Measurements from ENCODE around the gene KLHL20.
"Not testable (repeated sequence)": the region's sequence is repeated elsewhere in the genome, so short reads cannot be mapped to it uniquely, and the experiment has no call there.

The KLHL20 gene

GRCh38 chr1:173753830-173754229 lies 39.0 kb downstream of the KLHL20 start:
- no peak for DNase-seq (ENCODE audit: low read depth in 2 of 2)

GRCh38 chr1:173757666-173758065 lies 42.9 kb downstream of the KLHL20 start:
- no peak for DNase-seq (ENCODE audit: low read depth in 2 of 2)

- DNase-seq (ENCODE audit: low read depth in 2 of 2), result no peak
Observed at GRCh38 chr1:173758110-173758509, 43.3 kb downstream of the KLHL20 start.

DNA sequence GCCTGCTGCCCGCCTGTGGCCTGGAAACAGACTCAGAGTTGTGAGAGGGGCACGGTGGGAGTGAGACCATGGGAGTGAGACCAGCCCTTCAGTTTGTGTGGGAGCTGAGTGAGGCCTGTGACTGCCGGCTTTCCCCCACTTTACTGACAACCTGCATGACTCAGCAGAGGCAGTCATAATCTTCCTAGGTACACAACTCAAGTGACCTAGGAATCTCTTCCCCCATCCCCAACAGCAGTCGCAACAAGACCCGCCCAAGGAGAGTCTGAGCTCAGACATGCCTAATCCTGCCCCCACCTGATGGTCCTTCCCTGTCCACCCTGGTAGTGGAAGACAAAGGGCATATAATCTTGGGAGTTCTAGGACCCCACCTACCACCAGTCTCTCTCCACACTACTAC lies 44.2 kb downstream of the KLHL20 start:
- no peak for DNase-seq (ENCODE audit: low read depth in 2 of 2)

DNA sequence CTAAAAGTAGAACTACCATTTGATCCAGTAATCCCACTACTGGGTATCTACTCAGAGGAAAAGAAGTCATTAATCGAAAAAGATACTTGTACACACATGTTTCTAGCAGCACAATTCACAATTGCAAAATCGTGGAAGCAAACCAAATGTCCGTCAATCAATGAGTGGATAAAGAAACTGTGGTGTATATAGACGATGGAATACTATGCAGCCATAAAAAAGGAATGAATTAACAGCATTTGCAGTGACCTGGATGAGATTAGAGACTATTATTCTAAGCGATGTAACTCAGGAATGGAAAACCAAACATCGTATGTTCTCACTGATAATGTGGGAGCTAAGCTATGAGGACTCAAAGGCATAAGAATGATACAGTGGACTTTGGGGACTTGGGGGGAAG lies 49.5 kb downstream of the KLHL20 start:
- DNase-seq (ENCODE audit: low read depth in 2 of 2), result not testable (repeated sequence)

DNA sequence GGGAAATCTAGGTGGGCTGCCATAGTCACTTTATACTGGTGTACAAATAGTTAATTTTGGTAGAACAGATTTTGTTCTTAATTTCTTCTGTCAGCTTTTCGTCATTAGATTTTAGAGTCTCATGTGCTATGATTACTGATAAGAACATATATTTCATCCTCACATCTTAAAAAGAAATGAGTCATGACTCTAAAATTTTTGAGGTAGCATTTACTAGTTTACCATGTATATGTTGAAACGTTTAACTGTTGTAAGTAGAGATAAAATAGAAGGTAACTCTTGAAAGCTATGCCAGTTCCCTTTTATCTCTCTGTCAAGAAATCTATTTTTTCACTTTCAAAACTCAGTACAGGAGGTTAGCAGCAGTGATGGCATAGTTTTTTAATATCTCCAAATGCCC lies 53.4 kb downstream of the KLHL20 start:
- DNase-seq (ENCODE audit: low read depth in 2 of 2), result no peak

GRCh38 chr1:173768827-173769226 lies 54.0 kb downstream of the KLHL20 start:
- DNase-seq (ENCODE audit: low read depth in 2 of 2), result no peak

- DNase-seq (ENCODE audit: low read depth in 2 of 2), result peak in 1 of 2 donors; percentile 7
Observed at GRCh38 chr1:173770330-173770729, 55.5 kb downstream of the KLHL20 start.

DNA sequence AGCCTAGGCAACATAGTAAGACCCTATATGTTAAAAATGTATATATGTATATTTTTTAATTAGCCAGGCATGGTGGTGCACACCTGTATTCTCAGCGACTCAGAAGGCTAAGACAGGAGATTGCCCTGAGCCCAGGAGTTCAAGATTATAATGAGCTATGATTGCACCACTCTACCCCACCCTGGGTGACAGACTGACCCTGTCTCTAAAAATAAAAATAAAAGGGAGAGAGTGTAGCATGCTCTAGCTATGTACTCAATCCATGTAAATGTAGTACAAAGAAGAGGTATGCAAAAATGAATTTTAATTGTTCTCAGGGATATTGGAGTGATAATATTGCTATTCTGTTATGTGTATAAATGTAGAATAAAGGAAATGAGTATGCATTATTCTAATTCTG lies 56.8 kb downstream of the KLHL20 start:
- no peak for DNase-seq (ENCODE audit: low read depth in 2 of 2)

DNA sequence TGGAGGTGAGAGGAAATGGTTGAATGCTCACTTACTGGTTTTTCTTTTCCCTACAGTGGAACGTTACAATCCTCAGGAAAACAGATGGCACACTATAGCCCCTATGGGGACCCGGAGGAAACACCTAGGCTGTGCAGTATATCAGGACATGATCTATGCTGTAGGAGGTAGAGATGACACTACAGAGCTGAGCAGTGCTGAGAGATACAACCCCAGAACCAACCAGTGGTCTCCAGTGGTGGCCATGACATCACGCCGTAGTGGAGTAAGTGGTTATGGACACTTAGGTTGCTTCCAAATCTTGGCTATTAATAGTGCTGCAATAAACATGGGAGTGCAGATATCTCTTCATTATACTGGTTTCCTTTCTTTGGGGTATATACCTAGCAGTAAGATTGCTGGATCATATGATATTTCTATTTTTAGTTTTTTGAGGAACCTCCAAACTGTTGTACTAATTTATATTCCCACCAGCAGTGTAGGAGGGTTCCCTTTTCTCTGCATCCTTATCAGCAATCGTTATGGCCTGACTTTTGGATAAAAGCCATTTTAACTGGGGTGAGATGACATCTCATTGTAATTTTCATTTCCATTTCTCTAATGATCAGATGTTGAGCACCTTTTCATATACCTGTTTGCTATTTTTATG lies 60.9 kb downstream of the KLHL20 start:
- DNase-seq (ENCODE audit: low read depth in 2 of 2), result no peak

- no peak for DNase-seq (ENCODE audit: low read depth in 2 of 2)
Observed at GRCh38 chr1:173779936-173780335, 65.2 kb downstream of the KLHL20 start.

DNA sequence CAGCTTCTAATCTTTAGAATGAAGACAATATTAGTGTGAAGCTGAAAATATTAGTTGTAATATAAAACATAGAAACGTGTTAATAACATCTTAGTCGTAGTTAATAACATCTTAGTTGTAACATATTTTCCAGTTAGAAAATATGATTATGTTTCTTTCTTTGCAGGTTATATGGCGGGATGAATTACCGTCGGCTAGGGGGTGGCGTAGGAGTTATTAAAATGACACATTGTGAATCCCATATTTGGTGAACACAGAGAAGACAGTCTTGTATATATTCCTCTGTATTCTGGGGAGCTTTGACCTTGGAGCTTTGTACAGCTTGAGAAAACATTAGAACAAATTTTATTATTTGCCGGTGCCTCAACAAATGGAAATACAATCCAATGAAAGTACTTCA lies 70.2 kb downstream of the KLHL20 start:
- no peak for DNase-seq (ENCODE audit: low read depth in 2 of 2)

DNA sequence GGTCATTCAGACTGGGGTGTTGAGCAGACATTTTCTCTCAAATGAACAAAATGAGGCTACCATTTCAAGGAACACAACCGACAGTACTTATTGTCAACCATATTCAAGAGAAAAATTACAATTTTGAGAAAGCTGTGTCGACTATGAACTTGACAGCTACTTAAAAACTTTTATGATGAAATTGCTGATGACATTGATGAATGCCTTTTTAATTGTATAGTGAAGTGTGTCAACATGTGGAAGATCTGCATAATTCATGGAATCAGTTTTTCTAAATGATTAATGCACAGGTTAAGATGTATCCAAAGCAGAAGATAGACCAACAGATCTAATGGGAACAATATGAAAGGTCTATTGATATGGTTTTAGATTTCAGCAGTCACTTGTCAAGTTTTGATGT lies 75.1 kb downstream of the KLHL20 start:
- no peak for DNase-seq (ENCODE audit: low read depth in 2 of 2)

DNA sequence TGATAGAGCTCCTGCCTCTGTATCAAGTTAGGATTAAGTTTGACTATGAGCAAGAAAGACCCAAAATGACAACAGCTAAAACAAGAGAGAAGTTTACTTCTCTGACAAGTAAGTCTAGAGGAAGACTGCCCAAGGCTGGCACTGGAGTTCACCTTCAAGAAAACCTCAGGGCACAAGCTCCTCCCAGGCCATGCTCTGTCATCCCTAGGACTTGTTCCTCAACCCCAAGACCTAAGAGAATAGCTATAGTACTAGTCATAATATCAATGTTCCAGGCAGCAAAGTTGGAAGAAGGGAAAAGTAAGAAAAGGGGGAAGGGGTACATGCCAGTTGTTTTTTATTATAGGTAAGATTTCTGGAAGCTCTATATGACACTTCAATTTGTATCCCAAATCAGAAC lies 83.3 kb downstream of the KLHL20 start:
- no peak for DNase-seq (ENCODE audit: low read depth in 2 of 2)

DNA sequence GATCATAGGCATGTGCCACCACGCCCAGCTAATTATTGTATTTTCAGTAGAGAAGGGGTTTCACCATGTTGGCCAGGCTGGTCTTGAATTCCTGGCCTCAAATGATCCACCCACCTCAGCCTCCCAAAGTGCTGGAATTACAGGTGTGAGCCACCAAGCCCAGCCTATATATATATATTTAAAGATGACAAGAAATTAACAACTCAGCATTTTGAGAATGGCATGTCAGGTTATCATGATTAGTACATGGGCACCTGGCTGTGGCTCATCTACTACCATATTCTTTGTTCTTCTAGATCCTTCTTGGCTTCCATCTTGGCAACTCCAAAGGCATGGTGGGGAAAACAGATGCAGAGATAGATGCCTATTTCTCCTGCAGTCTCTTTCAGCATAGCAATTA lies 85.2 kb downstream of the KLHL20 start:
- DNase-seq (ENCODE audit: low read depth in 2 of 2), result not testable (repeated sequence)

GRCh38 chr1:173802961-173803360 lies 88.2 kb downstream of the KLHL20 start:
- no peak for DNase-seq (ENCODE audit: low read depth in 2 of 2)

- not testable (repeated sequence) for DNase-seq (ENCODE audit: low read depth in 2 of 2)
Observed at GRCh38 chr1:173813654-173814053, 98.9 kb downstream of the KLHL20 start.

DNA sequence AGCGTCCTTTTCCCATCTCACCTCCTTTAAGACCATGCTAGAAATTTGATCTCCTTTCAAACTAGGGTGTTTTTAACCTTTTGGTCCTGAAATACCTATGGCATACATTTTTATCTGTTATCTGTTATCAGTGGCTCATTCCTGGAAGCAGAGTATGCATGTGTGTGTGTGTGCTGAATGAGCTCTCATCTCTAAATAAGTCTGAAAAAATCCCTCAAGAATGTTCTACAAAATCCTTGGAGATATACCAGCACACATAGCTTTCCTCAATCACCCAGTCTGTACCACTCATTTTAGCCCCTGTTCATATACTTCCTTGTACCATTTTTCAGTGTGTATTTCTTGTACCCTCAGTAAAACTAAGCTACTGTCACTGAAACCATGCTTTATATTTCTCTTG lies 103.7 kb downstream of the KLHL20 start:
- DNase-seq (ENCODE audit: low read depth in 2 of 2), result no peak

GRCh38 chr1:173821680-173822079 lies 106.9 kb downstream of the KLHL20 start:
- DNase-seq (ENCODE audit: low read depth in 2 of 2), result no peak

DNA sequence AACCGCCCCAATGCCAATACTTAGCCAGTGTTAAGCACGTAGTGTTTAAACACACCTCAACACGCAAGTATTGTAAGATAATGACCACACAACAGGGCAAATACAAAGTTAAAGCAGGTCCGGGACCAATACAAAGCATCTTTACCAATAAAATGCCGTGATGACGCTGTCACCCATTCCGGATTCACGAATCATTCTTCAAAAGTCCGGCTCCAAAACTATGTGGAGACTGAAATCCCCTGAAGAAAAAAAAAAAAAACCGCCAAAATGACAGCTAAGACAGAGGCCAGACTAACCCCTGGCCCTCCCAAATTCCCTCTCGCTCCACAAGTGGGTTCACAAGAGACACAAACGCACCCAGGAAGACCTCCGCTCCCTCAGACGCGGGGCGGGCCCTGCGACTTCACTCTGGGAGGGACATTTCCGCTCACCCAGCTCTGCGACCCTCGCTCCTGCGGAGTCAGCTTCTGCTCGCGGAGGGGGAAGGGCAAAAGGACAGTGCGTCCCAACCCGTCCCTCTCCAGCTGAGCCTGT lies 109.1 kb downstream of the KLHL20 start:
- no peak for DNase-seq (ENCODE audit: low read depth in 2 of 2)

- DNase-seq (ENCODE audit: low read depth in 2 of 2), result peak; percentile 77 to 86
Observed at GRCh38 chr1:173824315-173825081, 109.7 kb downstream of the KLHL20 start, which contains the start of the genes CENPL and DARS2. Gene CENPL, minus strand, starts transcription at chr1:173824883. Its CDS starts 13,584 bp downstream, at chr1:173811299. Gene DARS2, plus strand, starts transcription at chr1:173824673. Its CDS starts 557 bp downstream, at chr1:173825230.

DNA sequence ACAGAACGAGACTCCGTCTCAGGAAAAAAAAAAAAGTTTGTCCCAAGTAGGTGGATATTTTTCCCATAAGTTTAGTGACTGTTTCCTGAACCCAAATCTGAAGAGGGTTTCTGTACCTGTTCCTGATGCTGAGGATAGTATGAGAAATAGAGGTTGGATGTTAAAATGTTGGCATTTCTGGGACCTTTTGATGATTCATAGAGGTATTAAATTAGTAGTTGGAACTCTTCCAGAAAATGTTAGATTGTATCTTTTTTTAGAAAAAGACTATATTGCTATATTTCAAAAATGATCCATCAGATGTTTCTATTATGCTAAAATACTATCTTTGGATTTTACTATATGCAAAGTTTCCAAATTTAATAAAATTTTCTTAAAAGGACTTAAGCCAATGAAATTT lies 112.8 kb downstream of the KLHL20 start:
- DNase-seq (ENCODE audit: low read depth in 2 of 2), result no peak

GRCh38 chr1:173832748-173833147 lies 118.0 kb downstream of the KLHL20 start:
- no peak for DNase-seq (ENCODE audit: low read depth in 2 of 2)
